HuH-7 (cell line): Measurements from ENCODE around the gene PGS1.
"Not testable (repeated sequence)": the region's sequence is repeated elsewhere in the genome, so short reads cannot be mapped to it uniquely, and the experiment has no call there.

ENCODE experiments used
- DNase-seq: peaks from one replicate; pipeline ENCODE4 v3.0.0; 2011; ENCODE audit warnings: low spot score

Gene PGS1

DNA sequence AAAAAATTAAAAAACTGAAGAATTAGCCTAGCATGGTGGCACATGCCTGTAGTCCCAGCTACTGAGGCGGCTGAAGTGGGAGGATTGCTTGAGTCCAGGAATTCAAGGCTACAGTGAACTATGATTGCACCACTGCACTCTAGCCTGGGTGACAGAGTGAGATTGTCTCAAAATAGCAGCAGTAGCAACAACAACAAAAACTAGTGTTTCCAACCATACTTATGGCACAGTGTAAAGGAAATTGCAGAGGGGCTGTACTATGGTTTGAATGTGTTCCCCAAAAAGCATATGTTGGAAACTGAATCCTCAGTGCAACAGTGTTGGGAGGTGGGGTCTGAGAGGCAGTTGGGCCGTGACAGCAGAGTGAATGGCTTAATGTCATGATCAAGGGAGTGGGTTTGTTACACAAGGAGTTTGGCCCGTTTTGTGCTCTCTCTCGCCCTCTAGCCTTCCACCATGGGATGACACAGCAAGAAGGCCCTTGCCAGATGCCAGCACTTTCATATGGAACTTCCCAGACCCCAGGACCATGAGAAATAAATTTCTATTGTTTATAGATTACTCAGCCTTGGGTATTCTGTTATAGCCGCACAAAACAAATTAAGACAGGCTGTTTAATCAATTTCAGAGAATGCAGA lies 70.0 kb downstream of the PGS1 start:
- DNase-seq: no peak

DNA sequence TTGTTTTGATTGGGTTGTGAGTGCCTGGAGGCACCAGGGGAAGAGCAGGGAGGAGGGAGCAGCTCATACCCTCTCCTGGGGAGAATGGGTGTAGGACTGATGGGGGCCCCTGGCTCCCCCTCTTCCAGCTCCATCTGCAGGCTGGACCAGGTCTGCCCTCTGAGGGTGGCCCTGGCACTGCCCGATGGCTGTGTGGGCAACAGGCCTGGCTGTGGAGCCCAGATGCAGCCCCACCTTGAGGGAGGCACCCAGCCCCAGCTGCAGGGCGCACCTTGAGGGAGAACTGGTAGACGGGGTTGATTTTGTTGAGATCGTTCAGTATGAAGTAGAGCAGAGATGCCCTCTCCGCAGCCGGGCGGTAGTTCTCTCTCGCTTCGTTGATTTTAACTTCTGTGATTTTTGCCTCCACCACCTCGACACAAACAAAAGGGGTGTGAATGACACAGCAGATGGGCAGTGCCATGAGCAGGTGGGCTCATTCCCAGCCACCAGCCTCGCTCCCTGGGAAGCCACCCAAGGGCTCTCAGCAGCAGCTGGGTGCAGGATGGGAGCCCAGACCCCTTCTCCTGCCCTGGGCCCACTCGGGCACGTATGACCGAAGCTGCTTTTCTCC lies 71.6 kb downstream of the PGS1 start:
- DNase-seq: no peak

DNA sequence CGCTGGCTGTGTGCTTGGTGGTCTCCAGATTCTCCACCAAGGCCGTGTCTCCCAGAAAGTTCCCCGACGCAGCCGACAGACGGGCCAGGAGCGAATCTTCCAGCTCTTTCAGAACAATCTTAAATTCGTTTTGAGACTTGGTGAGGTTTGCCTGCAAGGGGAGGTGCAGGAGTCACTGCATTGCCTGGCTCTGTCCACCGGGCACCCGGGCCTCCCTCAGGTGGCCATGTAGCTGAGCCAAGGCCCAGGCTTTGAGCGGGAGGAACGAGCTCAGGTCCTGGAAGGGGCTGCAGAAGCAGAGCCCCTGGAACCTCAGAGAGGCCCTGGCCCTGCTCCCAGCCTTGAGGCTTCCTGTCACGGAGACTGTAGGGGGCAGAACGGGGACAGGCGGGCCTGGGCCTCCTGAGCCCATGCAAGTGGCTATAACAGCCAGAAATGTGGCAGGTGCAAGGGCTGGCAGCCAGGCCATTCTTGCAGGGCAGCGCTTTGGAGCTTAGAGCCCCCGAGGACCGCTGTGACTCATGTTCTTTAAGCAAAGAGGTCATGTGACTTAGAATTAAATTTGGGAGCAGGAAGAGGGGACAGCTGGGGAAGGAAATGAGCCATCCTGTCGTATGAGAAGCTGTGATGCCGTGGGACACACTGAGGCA lies 72.4 kb downstream of the PGS1 start:
- no peak for DNase-seq

DNA sequence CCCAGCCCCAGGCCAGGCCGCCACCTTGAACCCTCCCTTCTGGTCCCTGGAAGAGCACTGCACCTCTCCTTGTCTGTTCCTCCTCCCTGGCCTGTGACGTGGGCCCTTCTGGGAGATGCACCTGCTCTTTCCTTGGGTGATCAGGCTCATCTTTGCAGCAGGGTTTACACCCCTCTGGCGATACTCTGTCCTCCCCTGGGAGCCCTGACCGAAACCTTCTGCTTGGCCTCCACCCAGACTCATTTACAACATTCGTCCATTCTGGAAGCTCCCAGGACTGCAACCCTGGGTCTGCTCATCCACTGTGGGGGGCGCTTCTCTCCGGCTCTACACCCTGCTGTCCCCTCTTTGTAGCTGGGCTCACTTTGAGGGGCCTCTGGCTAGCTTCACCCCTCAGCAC lies 73.3 kb downstream of the PGS1 start:
- no peak for DNase-seq

DNA sequence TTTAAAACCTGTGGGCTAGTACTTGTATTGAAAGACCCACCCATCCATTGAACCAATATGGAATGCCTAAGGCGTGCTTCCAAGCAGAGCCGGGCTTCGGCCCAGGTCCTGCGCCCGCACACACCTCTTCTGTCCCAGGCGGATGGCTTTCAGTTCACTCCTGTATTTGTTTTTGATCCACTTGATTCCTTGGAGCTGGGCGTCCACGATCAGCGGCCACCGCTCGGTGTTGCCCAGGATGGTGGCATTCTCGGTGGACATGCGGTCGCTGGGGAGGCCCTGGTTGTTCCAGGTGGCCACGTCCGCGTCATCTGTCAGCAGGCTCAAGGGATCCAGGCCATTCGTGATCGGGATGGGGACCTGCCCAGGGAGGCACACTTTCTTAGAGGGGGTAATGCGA lies 75.9 kb downstream of the PGS1 start:
- DNase-seq: no peak

DNA sequence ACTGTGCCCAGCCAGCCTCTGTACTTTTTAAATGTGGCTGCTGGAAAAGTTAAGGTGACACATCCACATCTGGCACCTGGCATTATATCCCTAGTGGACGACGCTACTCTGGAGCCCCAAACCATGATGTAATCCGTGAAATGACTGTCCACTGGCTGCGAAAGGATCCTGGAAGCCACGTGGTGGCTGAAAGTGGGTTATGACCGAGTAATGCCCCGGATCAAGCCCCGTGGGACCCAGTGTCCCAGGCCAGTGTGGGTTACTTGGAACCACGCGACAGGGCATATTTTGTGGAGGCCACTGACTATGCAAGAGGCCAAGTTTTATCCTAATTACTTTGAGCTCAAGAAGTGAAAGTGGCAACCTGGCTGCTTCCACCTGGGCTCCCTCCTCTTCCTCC lies 79.6 kb downstream of the PGS1 start:
- DNase-seq: no peak

DNA sequence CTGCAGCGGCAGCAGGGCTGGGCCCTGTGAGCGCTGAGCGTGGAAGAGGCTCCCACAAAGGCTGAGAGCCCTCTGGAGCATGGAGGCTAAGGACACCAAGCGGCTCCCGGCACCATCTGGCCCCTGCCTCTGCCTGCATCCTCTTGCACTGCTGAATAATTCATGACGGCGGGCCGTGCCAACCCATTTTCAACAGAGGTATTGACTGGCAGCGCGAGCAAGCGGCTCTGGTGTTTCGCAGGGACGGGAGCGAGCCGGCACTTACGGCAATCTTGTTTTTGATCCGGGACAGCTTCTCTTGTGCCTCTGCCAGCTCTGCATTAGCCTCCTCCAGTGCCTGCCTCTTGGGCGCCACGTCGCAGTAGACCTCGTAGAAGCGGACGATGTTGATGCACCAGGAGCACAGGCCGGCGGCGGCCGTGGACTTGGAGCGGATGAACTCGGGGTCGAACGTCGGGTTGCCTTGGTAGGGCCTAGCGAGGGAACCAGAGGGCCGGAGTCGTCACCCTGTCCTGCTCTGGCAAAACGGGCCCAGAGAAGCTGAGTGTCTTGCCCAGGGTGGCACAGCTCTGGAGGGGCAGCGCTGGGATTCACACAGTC lies 80.4 kb downstream of the PGS1 start:
- DNase-seq: no peak

DNA sequence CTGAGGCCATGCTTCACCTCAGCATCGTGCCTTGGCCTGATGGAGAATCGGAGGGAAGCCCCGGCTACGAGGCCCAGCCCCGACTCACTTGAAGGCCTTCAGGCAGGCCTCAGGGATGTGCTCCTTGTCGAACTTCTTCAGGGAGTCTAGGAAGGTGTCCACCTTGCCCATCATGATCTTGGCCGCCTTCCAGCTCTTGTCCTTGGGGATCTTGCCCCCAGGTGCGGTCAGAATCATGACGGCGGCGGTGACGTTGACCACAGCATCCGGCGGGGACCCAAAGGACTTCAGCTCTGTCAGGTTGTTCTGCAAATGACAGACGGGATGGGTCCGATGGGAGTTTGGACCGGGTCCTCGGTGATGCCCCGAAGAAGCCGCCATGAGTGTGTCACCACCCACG lies 81.2 kb downstream of the PGS1 start:
- no peak for DNase-seq

DNA sequence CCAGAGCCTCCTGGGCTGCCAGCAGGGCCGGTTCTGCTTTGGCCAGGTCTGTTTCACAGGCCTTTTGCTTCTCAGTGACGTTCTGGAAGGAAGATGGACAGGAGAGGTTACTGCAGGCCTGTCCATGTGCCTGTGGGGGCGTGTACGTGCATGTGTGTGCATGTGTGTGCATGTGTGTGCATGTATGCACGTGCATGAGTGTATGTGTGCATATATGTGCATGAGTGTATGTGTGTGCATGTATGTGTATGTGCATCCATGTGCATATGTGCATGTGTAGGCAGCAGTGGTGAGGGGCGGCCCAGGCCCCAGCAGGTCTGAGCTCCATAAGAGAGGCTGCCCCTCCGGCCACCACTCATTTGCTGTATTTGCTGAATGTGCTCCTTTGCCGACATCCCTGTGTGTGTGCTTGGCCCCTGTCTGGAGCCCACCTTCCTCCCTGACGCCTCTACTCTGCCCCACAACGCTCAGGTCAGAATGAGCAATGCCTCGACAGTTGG lies 81.8 kb downstream of the PGS1 start:
- no peak for DNase-seq

DNA sequence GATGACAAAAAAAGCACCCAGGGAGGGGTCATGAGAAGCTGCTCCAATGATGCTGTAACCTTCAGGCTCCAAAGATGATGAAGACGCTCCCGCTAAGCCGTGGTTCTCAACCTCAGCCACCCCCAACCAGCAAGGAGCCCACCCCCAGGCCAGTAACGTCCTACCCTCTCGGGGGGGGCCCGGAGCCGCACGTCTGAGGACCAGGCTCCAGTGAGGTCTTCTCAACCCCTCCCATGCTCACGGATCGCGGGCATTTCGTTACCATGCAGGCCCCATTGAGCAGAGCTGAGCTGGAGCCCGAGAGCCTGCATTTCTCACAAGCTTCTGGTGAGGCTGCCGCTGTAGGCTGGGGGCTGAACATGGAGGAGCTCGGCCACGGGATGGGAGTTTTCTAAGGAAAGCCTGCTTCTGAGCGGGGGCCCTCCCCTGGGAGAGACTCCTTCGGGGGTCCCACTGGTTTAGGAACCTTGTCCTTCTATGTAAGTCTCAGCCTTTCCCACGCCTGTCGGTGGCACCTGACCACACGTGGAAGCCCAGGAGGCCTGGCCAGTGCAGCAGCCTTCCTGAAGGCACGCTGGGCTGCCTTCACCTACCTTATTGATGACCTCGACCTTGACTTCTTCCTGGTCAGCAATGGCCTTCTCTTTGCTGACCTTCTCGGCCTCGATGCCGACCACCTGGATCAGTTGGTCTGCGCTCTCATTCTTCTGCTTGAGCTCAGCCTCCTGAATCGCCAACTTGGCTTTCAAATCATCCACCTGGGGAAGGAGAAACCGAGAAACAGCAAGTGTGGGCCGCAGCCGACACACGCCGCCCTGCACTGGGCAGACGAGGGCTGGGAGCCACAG lies 82.7 kb downstream of the PGS1 start:
- no peak for DNase-seq

DNA sequence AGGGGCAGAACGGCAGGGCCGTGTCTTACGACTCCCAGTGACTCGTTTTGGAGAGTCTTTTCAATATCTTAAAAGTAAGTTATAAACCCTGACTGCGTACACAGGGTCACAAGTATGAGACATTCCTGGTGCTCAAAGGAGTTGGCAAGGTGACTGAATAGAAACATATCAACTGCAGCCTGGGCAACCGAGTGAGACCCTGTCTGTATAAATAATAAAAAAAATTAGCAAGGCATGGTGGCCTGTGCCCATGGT lies 83.3 kb downstream of the PGS1 start:
- DNase-seq: no peak

DNA sequence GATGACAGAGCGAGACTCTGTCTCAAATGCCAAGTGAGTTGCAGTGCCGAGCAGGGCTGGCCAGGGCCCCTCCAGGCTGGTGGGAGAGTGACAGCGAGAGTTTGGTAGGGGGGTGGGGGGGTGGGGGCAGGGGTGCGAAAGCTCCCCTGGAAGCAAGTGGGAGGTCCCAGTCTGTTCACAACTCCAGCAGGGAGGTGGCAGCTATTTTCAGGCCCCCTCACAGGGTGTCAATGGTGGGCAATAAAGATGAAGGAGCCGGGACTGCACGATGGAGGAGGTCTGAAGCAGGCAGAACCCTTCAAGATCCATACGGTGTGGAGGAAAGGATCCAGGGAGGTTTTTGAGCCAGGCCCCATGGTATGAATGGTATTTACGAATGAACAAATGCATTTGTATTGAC lies 83.7 kb downstream of the PGS1 start:
- no peak for DNase-seq

DNA sequence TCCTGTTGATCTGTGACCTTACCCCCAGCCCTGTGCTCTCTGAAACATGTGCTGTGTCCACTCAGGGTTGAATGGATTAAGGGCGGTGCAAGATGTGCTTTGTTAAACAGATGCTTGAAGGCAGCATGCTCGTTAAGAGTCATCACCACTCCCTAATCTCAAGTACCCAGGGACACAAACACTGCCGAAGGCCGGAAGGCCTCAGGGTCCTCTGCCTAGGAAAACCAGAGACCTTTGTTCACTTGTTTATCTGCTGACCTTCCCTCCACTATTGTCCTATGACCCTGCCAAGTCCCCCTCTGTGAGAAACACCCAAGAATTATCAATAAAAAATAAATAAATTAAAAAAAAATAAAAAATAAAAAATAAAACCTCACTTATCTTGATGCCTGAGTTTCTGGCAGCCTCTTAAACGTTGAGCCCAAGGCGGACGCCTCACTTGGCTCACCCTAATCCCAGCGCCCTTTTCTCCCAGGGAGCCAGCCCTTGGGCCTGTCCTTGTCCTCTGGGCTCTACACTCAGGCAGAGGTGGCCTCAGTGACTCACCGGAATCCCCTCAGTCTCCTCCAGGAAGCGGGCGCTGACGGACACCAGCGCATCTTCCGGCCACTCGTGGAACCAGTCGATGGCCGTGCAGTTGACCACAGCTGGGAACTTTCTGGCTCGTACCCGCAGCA lies 87.8 kb downstream of the PGS1 start:
- DNase-seq: not testable (repeated sequence)

DNA sequence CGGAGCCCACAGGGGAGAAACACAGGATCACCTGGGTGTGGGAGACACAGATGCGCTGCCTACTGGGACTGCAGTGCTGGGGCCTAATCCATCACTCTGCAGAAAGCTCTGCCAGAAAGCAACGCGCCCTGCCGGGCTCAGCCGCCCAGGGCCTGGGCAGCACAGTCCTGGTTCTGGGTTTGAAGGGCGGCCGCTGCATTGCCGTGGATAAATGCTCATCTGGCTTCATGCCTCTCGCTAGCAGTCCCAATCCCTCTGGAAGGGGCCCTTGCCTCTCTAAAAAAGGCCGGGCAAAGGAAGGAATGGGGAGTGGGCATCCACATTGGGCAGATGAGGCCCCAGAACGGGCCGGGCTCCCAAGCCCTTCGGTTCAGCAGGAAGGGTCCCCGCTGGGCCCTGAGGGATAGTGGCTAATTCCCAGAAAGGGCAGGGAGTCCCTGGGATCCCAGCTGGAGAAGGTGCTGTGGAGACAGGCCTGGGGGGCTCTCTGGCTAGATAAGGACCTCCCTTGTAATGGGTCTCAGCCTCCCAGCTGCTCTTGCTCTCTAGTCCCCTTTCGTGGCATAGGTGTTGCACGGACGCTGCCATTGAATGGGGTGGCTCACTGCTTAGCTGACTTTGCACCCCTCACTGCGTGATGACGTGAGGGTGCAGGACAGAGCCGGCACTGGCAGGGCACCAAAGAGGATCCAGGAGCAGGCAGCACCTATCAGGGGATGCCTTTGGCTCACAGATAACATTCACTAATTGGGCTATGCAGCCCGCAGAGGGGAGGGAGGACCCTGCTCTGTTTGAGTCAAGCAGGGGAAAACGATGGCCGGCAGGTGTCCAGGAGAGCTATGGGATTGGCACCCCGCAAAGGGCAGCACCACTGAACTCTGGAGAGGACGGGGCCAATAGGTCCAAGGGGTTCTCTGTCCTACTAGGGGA lies 88.6 kb downstream of the PGS1 start:
- DNase-seq: no peak

DNA sequence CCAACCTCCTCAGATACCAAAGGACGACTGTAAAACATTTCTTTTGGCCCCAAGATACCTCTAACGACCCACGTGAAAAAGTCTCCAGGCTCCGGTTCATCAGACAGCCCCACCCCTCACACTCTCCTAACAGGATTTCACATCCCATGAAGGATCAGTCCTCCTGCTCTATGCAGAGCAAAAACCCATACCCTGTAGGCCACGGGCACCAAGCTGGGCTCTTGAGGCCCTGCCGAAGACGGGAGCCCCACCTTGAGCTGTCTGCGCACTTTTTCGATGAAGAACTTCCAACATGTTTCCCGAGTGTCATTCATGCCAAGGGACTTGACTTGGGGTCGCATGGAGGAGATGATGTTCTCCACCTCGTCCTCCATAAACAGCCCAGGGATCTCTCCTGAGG lies 89.9 kb downstream of the PGS1 start:
- no peak for DNase-seq

DNA sequence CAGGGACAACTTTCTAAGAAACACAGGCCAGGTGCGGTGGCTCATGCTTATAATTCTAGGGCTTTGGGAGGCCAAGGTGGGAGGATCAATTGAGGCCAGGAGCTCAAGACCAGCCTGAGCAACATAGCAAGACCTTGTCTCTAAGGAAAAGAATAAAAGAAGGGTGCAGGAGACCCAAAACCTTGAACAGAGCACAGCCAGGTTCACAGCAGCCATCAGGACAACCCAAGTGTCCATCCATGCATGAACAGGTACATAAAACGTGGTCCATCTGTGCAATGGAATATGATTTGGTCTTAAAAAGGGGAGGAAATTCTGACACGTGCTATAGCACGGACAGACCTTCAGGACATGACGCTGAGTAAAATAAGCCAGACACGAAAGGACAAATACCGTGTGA lies 91.0 kb downstream of the PGS1 start:
- no peak for DNase-seq

DNA sequence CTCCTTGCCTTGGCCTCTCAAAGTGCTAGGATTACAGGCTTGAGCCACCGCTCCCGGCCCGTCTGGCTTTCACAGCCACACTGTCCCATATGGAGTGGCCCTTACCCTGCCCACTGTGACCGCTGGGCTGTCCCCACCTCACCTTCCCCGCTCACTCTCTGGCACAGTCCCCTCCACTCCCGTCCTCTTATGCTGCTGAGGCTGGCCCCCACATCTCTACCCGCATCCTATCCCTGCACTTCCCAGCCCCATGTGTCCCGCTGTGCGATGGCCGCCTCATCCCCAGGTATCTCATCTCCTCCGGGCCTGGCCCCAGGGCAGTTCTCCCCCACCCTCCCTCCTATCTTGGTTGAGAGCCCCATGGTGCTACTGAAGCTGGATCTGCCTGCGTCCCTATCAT lies 93.2 kb downstream of the PGS1 start:
- DNase-seq: no peak

DNA sequence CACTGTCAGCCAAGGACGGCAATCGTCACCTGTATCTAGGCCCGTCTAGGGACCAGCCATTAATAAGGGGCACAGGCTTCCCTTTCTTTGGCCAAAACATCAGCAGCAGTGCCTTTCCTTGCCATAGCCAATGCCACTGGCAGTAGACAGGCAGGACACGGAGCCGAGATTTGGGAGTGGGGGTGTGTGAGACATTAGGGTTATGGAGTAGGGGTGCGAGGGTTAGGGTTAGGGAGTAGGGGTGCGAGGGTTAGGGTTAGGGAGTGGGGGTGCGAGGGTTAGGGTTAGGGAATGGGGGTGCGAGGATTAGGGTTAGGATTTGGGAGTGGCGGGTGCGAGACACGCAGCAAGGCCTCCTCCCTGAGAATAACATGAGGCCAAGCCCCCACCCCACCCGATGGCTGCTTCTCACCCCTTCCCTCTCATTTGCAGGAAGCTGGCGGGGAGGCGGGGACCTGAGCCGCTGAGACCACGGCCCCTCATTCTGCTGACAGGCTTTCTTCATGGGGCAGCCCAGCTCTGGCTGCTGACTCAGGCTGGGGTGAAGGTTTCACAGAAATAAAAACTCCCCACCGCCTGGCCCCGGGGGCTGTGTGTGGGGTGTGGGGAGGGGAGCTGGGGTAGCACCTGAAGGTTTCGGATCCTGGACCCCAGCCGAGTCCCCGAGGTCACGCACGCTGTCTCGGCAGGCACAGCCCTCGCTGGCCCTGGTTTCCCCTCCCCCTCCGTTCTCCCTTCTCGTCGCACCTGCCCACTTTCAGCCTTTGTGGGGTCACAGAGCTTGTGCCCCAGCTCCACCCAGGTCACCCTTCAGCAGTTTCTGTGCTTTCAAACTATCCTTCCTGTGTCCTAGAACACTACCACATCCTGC lies 93.8 kb downstream of the PGS1 start:
- DNase-seq: no peak

DNA sequence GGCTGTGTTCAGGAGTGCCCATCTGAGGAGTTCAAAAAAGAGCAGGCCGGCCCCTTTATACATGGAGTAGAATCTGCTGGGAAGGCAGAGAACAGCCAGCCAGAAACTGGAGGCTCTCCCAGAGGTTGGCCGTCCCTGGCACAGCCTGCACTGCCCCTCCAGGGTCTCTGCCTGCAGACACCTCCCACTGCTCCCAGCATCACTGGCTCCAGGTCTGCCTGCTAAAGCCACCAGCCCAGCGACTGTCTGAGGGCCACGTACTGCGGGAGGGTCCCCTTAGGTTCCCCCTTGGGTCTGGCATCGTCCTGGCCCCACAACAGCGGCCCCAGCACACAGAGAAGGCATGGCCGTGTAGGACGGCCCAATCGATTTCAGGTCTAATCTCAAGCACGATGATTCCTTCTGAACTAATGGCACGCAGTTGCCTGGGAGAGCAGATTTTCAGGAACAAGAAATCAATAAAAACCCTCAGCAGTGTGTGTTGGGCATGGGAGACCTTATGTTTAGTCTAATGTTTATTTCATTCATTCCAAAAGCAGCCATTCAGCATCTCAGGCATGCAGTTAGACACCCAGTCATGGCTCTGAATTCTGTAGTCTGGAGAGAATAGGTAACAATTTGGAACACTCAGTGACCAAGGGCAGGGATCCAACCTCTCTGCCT lies 95.6 kb downstream of the PGS1 start:
- no peak for DNase-seq
